ENCODE results near the gene ELFN2. TPM values are rescaled to one million over a fixed set of nuclear protein-coding genes. Genes with fewer than 3 reads are reported as not detected.

Gene ELFN2
- total RNA-seq, 1 donor from 2014 or later: 0.36 TPM

- Mint-ChIP-seq H3K36me3 (ENCODE audit: insufficient read depth) (no peaks in the 10 kb centered on the region), H3K4me1 (ENCODE audit: low read depth) (no peaks in the 10 kb centered on the region), H3K9me3 (ENCODE audit: low read depth) (no peaks in the 10 kb centered on the region), H3K27ac (no peak overlapping the region), H3K4me3 (ENCODE audit: low read depth) (no peak overlapping the region), H3K27me3 (peaks cover 17% of the 10 kb centered on the region)
- DNase-seq (ENCODE audit: low spot score, unreplicated experiment): no peak
- TF ChIP-seq CTCF (IDR thresholded peaks at IDR 0.05; ENCODE audit: unreplicated experiment): no peak
These were observed 17.7 kb downstream of the ELFN2 start for GRCh38 chr22:37409459-37410050.

- no peaks in the 10 kb centered on the region for H3K4me1 Mint-ChIP-seq (ENCODE audit: low read depth)
- H3K9me3 Mint-ChIP-seq (ENCODE audit: low read depth): no peaks in the 10 kb centered on the region
- H3K27me3 Mint-ChIP-seq: peaks cover 17% of the 10 kb centered on the region
- DNase-seq (ENCODE audit: low spot score, unreplicated experiment): no peak
- H3K27ac Mint-ChIP-seq: no peak overlapping the region
- TF ChIP-seq CTCF (IDR thresholded peaks at IDR 0.05; ENCODE audit: unreplicated experiment): no peak
- H3K4me3 Mint-ChIP-seq (ENCODE audit: low read depth): no peak overlapping the region
- no peaks in the 10 kb centered on the region for H3K36me3 Mint-ChIP-seq (ENCODE audit: insufficient read depth)
These were observed 18.2 kb downstream of the ELFN2 start for GRCh38 chr22:37409031-37409430.

GRCh38 chr22:37407856-37408255, 19.4 kb downstream of the ELFN2 start:
- Mint-ChIP-seq H3K36me3 (ENCODE audit: insufficient read depth) (no peaks in the 10 kb centered on the region), H3K27ac (no peak overlapping the region), H3K27me3 (peaks cover 17% of the 10 kb centered on the region), H3K9me3 (ENCODE audit: low read depth) (no peaks in the 10 kb centered on the region), H3K4me1 (ENCODE audit: low read depth) (no peaks in the 10 kb centered on the region), H3K4me3 (ENCODE audit: low read depth) (no peak overlapping the region)
- no peak for TF ChIP-seq CTCF (IDR thresholded peaks at IDR 0.05; ENCODE audit: unreplicated experiment)
- no peak for DNase-seq (ENCODE audit: low spot score, unreplicated experiment)

- DNase-seq (ENCODE audit: low spot score, unreplicated experiment): no peak
- peaks cover 17% of the 10 kb centered on the region for H3K27me3 Mint-ChIP-seq
- no peak overlapping the region for H3K4me3 Mint-ChIP-seq (ENCODE audit: low read depth)
- TF ChIP-seq CTCF (IDR thresholded peaks at IDR 0.05; ENCODE audit: unreplicated experiment): no peak
- no peaks in the 10 kb centered on the region for H3K9me3 Mint-ChIP-seq (ENCODE audit: low read depth)
- no peaks in the 10 kb centered on the region for H3K36me3 Mint-ChIP-seq (ENCODE audit: insufficient read depth)
- peaks cover 2% of the 10 kb centered on the region for H3K4me1 Mint-ChIP-seq (ENCODE audit: low read depth)
- H3K27ac Mint-ChIP-seq: peak overlapping the region; percentile 15
These were observed 20.6 kb downstream of the ELFN2 start for GRCh38 chr22:37406441-37407235.

GRCh38 chr22:37404091-37404490, 23.2 kb downstream of the ELFN2 start:
- H3K4me1 Mint-ChIP-seq (ENCODE audit: low read depth): peaks cover 5% of the 10 kb centered on the region
- H3K9me3 Mint-ChIP-seq (ENCODE audit: low read depth): no peaks in the 10 kb centered on the region
- no peaks in the 10 kb centered on the region for H3K36me3 Mint-ChIP-seq (ENCODE audit: insufficient read depth)
- DNase-seq (ENCODE audit: low spot score, unreplicated experiment): no peak
- H3K4me3 Mint-ChIP-seq (ENCODE audit: low read depth): no peak overlapping the region
- TF ChIP-seq CTCF (IDR thresholded peaks at IDR 0.05; ENCODE audit: unreplicated experiment): no peak
- peaks cover 12% of the 10 kb centered on the region for H3K27me3 Mint-ChIP-seq
- H3K27ac Mint-ChIP-seq: peak overlapping the region; percentile 36

Measured in progenitor cell of endocrine pancreas (in vitro differentiated cells).